GM12874 (cell line): ENCODE results near the gene EVL.

ENCODE experiments used
- CTCF ChIP-seq: IDR thresholded peaks from 2 replicates; pipeline ENCODE4 v1.5.1; 2011; ENCODE audit warnings: low read depth, mild to moderate bottlenecking, control low read depth, low read length, moderate library complexity; ENCODE audit not compliant: insufficient read depth

The EVL gene

GRCh38 chr14:100103250-100104005 lies 38.2 kb downstream of the EVL start:
- TF ChIP-seq CTCF, result no peak

GRCh38 chr14:100104006-100104352 lies 38.8 kb downstream of the EVL start:
- no peak for TF ChIP-seq CTCF

- 0 out of 2 replicates have a peak, but pooled peaks have one; percentile 20 for TF ChIP-seq CTCF
Measured at GRCh38 chr14:100104523-100105300, 39.5 kb downstream of the EVL start.

GRCh38 chr14:100105357-100106169 lies 40.3 kb downstream of the EVL start:
- no peak for TF ChIP-seq CTCF

GRCh38 chr14:100106250-100107112 lies 41.3 kb downstream of the EVL start:
- no peak for TF ChIP-seq CTCF

- TF ChIP-seq CTCF, result no peak
Measured at GRCh38 chr14:100107236-100107635, 42.0 kb downstream of the EVL start.
